Fibroblast of lung (primary cell): Measurements from ENCODE around the gene TMEM208. TPM values are rescaled to one million over a fixed set of nuclear protein-coding genes. Genes with fewer than 3 reads are reported as not detected.

Experiments used
- DNase-seq, 2 donors: peaks; one replicate each; pipeline versions ENCODE4 v3.0.0 to v3.0.0-alpha.2; 2010; ENCODE audit warnings: low read depth in 2 of 2
- H2AFZ ChIP-seq: 2 replicates; pipeline ENCODE4 v1.5.1; 2012; ENCODE audit warnings: low read length, control low read depth, inconsistent platforms
- H3K27ac ChIP-seq: 2 replicates; pipeline ENCODE4 v1.5.1; 2011; ENCODE audit warnings: low read length, control low read depth; ENCODE audit not compliant: insufficient read depth
- H3K27me3 ChIP-seq: 2 replicates; pipeline ENCODE4 v1.5.1; 2011; ENCODE audit warnings: mild to moderate bottlenecking, low read length; ENCODE audit not compliant: control insufficient read depth, insufficient read depth
- H3K36me3 ChIP-seq: 2 replicates; pipeline ENCODE4 v1.5.1; 2011; ENCODE audit warnings: low read length; ENCODE audit not compliant: control insufficient read depth, insufficient read depth
- H3K4me1 ChIP-seq: 2 replicates; pipeline ENCODE4 v1.5.1; 2011; ENCODE audit warnings: low read length; ENCODE audit not compliant: control insufficient read depth, insufficient read depth; ENCODE audit errors: extremely low read depth
- H3K4me2 ChIP-seq: 2 replicates; pipeline ENCODE4 v1.5.1; 2011; ENCODE audit warnings: low read length, control low read depth; ENCODE audit not compliant: insufficient read depth; ENCODE audit errors: extremely low read depth
- H3K4me3 ChIP-seq, 4 experiments: fragments of 200-600 bp in 1 of 4; sonication (generic) in 1 of 4; replicated peaks in 1 of 4; 2 replicates each; pipeline ENCODE4 v1.5.1; 2011 to 2016; ENCODE audit warnings: low read length in 4 of 4, low read depth in 3 of 4, mild to moderate bottlenecking in 3 of 4, control low read depth in 2 of 4, inconsistent platforms in 1 of 4, mixed read lengths in 1 of 4; ENCODE audit not compliant: insufficient read depth in 1 of 4; ENCODE audit errors: control extremely low read depth in 1 of 4
- H3K79me2 ChIP-seq: 2 replicates; pipeline ENCODE4 v1.5.1; 2012; ENCODE audit warnings: mild to moderate bottlenecking, low read length, inconsistent platforms; ENCODE audit not compliant: control insufficient read depth, insufficient read depth
- H3K9ac ChIP-seq: 2 replicates; pipeline ENCODE4 v1.5.1; 2011; ENCODE audit warnings: mild to moderate bottlenecking, low read length, control low read depth; ENCODE audit not compliant: insufficient read depth
- H3K9me3 ChIP-seq: 2 replicates; pipeline ENCODE4 v1.5.1; 2012; ENCODE audit warnings: low read depth, low read length; ENCODE audit not compliant: control insufficient read depth, insufficient read depth
- H4K20me1 ChIP-seq: 2 replicates; pipeline ENCODE4 v1.5.1; 2011; ENCODE audit warnings: low read length; ENCODE audit not compliant: control insufficient read depth, insufficient read depth; ENCODE audit errors: extremely low read depth
- CTCF ChIP-seq, 2 donors: IDR thresholded peaks in 1 of 2; conservative IDR thresholded peaks in 1 of 2; 1 replicate in 1 of 2; 2 replicates in 1 of 2; pipeline ENCODE4 v1.5.1; 2011 to 2012; ENCODE audit warnings: low read length in 2 of 2, control low read depth in 1 of 2, inconsistent platforms in 1 of 2, low read depth in 1 of 2, mild to moderate bottlenecking in 1 of 2
- EZH2 ChIP-seq: IDR thresholded peaks from 2 replicates; pipeline ENCODE4 v1.5.1; 2012; ENCODE audit warnings: low read length, control low read depth, mild to moderate bottlenecking; ENCODE audit errors: missing control alignments
- polyA plus RNA-seq, 2 donors: library from polyadenylated mRNA; depleted of rRNA in 1 of 2; stranded (reverse) in 1 of 2; unstranded in 1 of 2; fragments of >200 nt; gene quantifications; 2 replicates each; pipeline ENCODE4 v1.2.1, GENCODE V29; 2011 to 2012; ENCODE audit warnings: missing spikeins in 1 of 2
- total RNA-seq: library from RNA; depleted of rRNA; stranded (reverse); fragments of >200 nt; gene quantifications from 2 replicates; pipeline ENCODE4 v1.2.1, GENCODE V29; 2014

Gene TMEM208
- total and polyA plus RNA-seq, 2 donors (not counting 1 experiment from before 2014, with no cell fraction given) = 26.3 to 43.2 TPM

GRCh38 chr16:67254801-67255552 lies 28.0 kb downstream of the TMEM208 start:
- peaks cover 2% of the 10 kb centered on the region for H3K36me3 ChIP-seq
- TF ChIP-seq EZH2 = no peak
- TF ChIP-seq CTCF (conservative IDR thresholded peaks at IDR 0.05 in 1 of 2, IDR thresholded peaks at IDR 0.05 in 1 of 2; ENCODE audit: low read depth in 1 of 2, low read length in 2 of 2) = no peak
- H3K9ac ChIP-seq = no peak overlapping the region
- no peak overlapping the region for H3K4me2 ChIP-seq
- no peaks in the 10 kb centered on the region for H3K79me2 ChIP-seq
- H4K20me1 ChIP-seq = no peaks in the 10 kb centered on the region
- no peak overlapping the region for H3K27ac ChIP-seq
- no peaks in the 10 kb centered on the region for H3K27me3 ChIP-seq
- no peak overlapping the region for H3K4me3 ChIP-seq
- no peaks in the 10 kb centered on the region for H3K4me1 ChIP-seq
- H3K9me3 ChIP-seq = no peaks in the 10 kb centered on the region
- no peak overlapping the region for H2AFZ ChIP-seq
- DNase-seq = no peak

GRCh38 chr16:67255553-67256221 lies 28.8 kb downstream of the TMEM208 start:
- H3K4me1 ChIP-seq = no peaks in the 10 kb centered on the region
- no peak overlapping the region for H3K4me2 ChIP-seq
- no peaks in the 10 kb centered on the region for H3K27me3 ChIP-seq
- H3K9ac ChIP-seq = no peak overlapping the region
- H3K4me3 ChIP-seq = no peak overlapping the region
- TF ChIP-seq EZH2 (no peak), CTCF (conservative IDR thresholded peaks at IDR 0.05 in 1 of 2, IDR thresholded peaks at IDR 0.05 in 1 of 2; ENCODE audit: low read depth in 1 of 2, low read length in 2 of 2) (no peak)
- DNase-seq = no peak
- H4K20me1 ChIP-seq = no peaks in the 10 kb centered on the region
- no peak overlapping the region for H3K27ac ChIP-seq
- H3K9me3 ChIP-seq = no peaks in the 10 kb centered on the region
- H3K79me2 ChIP-seq = no peaks in the 10 kb centered on the region
- peaks cover 2% of the 10 kb centered on the region for H3K36me3 ChIP-seq
- no peak overlapping the region for H2AFZ ChIP-seq

GRCh38 chr16:67256701-67257230 lies 29.8 kb downstream of the TMEM208 start:
- no peaks in the 10 kb centered on the region for H4K20me1 ChIP-seq
- no peak overlapping the region for H2AFZ ChIP-seq
- H3K4me1 ChIP-seq = no peaks in the 10 kb centered on the region
- no peaks in the 10 kb centered on the region for H3K27me3 ChIP-seq
- no peaks in the 10 kb centered on the region for H3K9me3 ChIP-seq
- no peaks in the 10 kb centered on the region for H3K79me2 ChIP-seq
- DNase-seq = no peak
- TF ChIP-seq EZH2 (no peak), CTCF (conservative IDR thresholded peaks at IDR 0.05 in 1 of 2, IDR thresholded peaks at IDR 0.05 in 1 of 2; ENCODE audit: low read depth in 1 of 2, low read length in 2 of 2) (no peak)
- H3K36me3 ChIP-seq = peaks cover 2% of the 10 kb centered on the region
- no peak overlapping the region for H3K27ac ChIP-seq
- no peak overlapping the region for H3K4me2 ChIP-seq
- H3K9ac ChIP-seq = no peak overlapping the region
- H3K4me3 ChIP-seq = no peak overlapping the region
